ENCODE data around the gene GLT1D1.

Gene GLT1D1

GRCh38 chr12:128966203-128966810 is 113.0 kb downstream of the GLT1D1 start:
- DNase-seq (ENCODE audit: low read depth in 2 of 2): no peak

GRCh38 chr12:128968668-128969067 is 115.4 kb downstream of the GLT1D1 start:
- no peak for DNase-seq (ENCODE audit: low read depth in 2 of 2)

- DNase-seq (ENCODE audit: low read depth in 2 of 2): no peak
Observed at GRCh38 chr12:128969480-128970055, 116.3 kb downstream of the GLT1D1 start.

- no peak for DNase-seq (ENCODE audit: low read depth in 2 of 2)
Observed at GRCh38 chr12:128970110-128970509, 116.8 kb downstream of the GLT1D1 start.

GRCh38 chr12:128970941-128971340 is 117.7 kb downstream of the GLT1D1 start:
- DNase-seq (ENCODE audit: low read depth in 2 of 2): no peak

GRCh38 chr12:128971802-128972201 is 118.5 kb downstream of the GLT1D1 start:
- DNase-seq (ENCODE audit: low read depth in 2 of 2): no peak

GRCh38 chr12:128973883-128974681 is 120.8 kb downstream of the GLT1D1 start:
- DNase-seq (ENCODE audit: low read depth in 2 of 2): no peak

GRCh38 chr12:128974881-128975280 is 121.6 kb downstream of the GLT1D1 start:
- DNase-seq (ENCODE audit: low read depth in 2 of 2): no peak

- no peak for DNase-seq (ENCODE audit: low read depth in 2 of 2)
Observed at GRCh38 chr12:128976120-128976738, 123.0 kb downstream of the GLT1D1 start.

GRCh38 chr12:128977441-128977840 is 124.2 kb downstream of the GLT1D1 start:
- no peak for DNase-seq (ENCODE audit: low read depth in 2 of 2)

- DNase-seq (ENCODE audit: low read depth in 2 of 2): no peak
Observed at GRCh38 chr12:128978067-128978466, 124.8 kb downstream of the GLT1D1 start.

GRCh38 chr12:128980623-128981022 is 127.3 kb downstream of the GLT1D1 start:
- no peak for DNase-seq (ENCODE audit: low read depth in 2 of 2)

GRCh38 chr12:128981971-128982533 is 128.8 kb downstream of the GLT1D1 start:
- no peak for DNase-seq (ENCODE audit: low read depth in 2 of 2)

- DNase-seq (ENCODE audit: low read depth in 2 of 2): no peak
Observed at GRCh38 chr12:128982933-128983332, 129.7 kb downstream of the GLT1D1 start.

GRCh38 chr12:128983371-128983770 is 130.1 kb downstream of the GLT1D1 start:
- no peak for DNase-seq (ENCODE audit: low read depth in 2 of 2)

GRCh38 chr12:128986957-128987356 is 133.7 kb downstream of the GLT1D1 start:
- no peak for DNase-seq (ENCODE audit: low read depth in 2 of 2)

GRCh38 chr12:128989287-128989686 is 136.0 kb downstream of the GLT1D1 start:
- DNase-seq (ENCODE audit: low read depth in 2 of 2): no peak

GRCh38 chr12:128991716-128992115 is 138.4 kb downstream of the GLT1D1 start:
- DNase-seq (ENCODE audit: low read depth in 2 of 2): no peak

GRCh38 chr12:128992116-128992515 is 138.8 kb downstream of the GLT1D1 start:
- DNase-seq (ENCODE audit: low read depth in 2 of 2): no peak

GRCh38 chr12:128992550-128992949 is 139.3 kb downstream of the GLT1D1 start:
- DNase-seq (ENCODE audit: low read depth in 2 of 2): no peak

- DNase-seq (ENCODE audit: low read depth in 2 of 2): no peak
Observed at GRCh38 chr12:128994856-128995255, 141.6 kb downstream of the GLT1D1 start.

- no peak for DNase-seq (ENCODE audit: low read depth in 2 of 2)
Observed at GRCh38 chr12:128995619-128996018, 142.3 kb downstream of the GLT1D1 start.
